DOHH2 (cell line): ENCODE data around the gene GTF3A.

Source experiments
- H3F3A ChIP-seq: fragments of 200-600 bp; sonication (generic), shearing (Covaris generic); 2 replicates; pipeline ENCODE4 v1.6.0; 2016; ENCODE audit warnings: antibody characterized with exemption, mild to moderate bottlenecking; ENCODE audit not compliant: control insufficient read depth, insufficient read depth
- H3K27ac ChIP-seq: fragments of 200-600 bp; sonication (generic); 2 replicates; pipeline ENCODE4 v1.5.1; 2014; ENCODE audit warnings: low read depth, mild to moderate bottlenecking, low read length, moderate library complexity
- H3K27me3 ChIP-seq: fragments of 200-600 bp; sonication (generic); 2 replicates; pipeline ENCODE4 v1.6.1; 2014; ENCODE audit warnings: mild to moderate bottlenecking, low read length, mixed read lengths; ENCODE audit not compliant: control insufficient read depth
- H3K36me3 ChIP-seq: fragments of 200-600 bp; sonication (generic); 2 replicates; pipeline ENCODE4 v1.6.1; 2014; ENCODE audit warnings: mild to moderate bottlenecking, low read length, moderate library complexity, mixed read lengths; ENCODE audit not compliant: control insufficient read depth
- H3K4me1 ChIP-seq: fragments of 200-600 bp; sonication (generic); 2 replicates; pipeline ENCODE4 v1.6.1; 2014; ENCODE audit warnings: mild to moderate bottlenecking, low read length, mixed read lengths; ENCODE audit not compliant: control insufficient read depth
- H3K4me2 ChIP-seq: fragments of 200-600 bp; sonication (generic); 2 replicates; pipeline ENCODE4 v1.6.0; 2014; ENCODE audit warnings: mild to moderate bottlenecking, low read length, moderate library complexity
- H3K4me3 ChIP-seq: fragments of 200-600 bp; sonication (generic); 2 replicates; pipeline ENCODE4 v1.5.1; 2014; ENCODE audit warnings: mild to moderate bottlenecking, low read length, mixed read lengths
- H3K79me2 ChIP-seq: fragments of 200-600 bp; sonication (generic); 2 replicates; pipeline ENCODE4 v1.6.1; 2014; ENCODE audit warnings: mild to moderate bottlenecking, low read length, mixed read lengths; ENCODE audit not compliant: control insufficient read depth
- H3K9me2 ChIP-seq: fragments of 200-600 bp; sonication (generic); replicated peaks from 2 replicates; pipeline ENCODE4 v1.6.1; 2014; ENCODE audit warnings: mild to moderate bottlenecking, low read length, mixed read lengths; ENCODE audit not compliant: control insufficient read depth
- H3K9me3 ChIP-seq: fragments of 200-600 bp; sonication (generic); 2 replicates; pipeline ENCODE4 v1.6.1; 2014; ENCODE audit warnings: antibody characterized with exemption, low read length, mixed read lengths; ENCODE audit not compliant: control insufficient read depth, insufficient read depth
- H4K20me1 ChIP-seq: fragments of 200-600 bp; sonication (generic); 2 replicates; pipeline ENCODE4 v1.6.0; 2014; ENCODE audit warnings: low read depth, mild to moderate bottlenecking, antibody characterized with exemption, low read length, moderate library complexity; ENCODE audit not compliant: control insufficient read depth, insufficient read depth
- CTCF ChIP-seq: fragments of 200-600 bp; sonication (generic); IDR thresholded peaks from one replicate; pipeline ENCODE4 v1.5.1; 2014; ENCODE audit warnings: antibody characterized with exemption, mild to moderate bottlenecking, low read depth, low read length; ENCODE audit not compliant: poor library complexity, severe bottlenecking
- EZH2phosphoT487 ChIP-seq: fragments of 200-600 bp; sonication (generic); IDR thresholded peaks from 2 replicates; pipeline ENCODE4 v1.6.1; 2017; ENCODE audit warnings: borderline replicate concordance, mild to moderate bottlenecking, antibody characterized with exemption, low read length, moderate library complexity, mixed read lengths

Gene GTF3A

GRCh38 chr13:27481766-27482165 is 57.3 kb downstream of the GTF3A start:
- H4K20me1 ChIP-seq = no peaks in the 10 kb centered on the region
- TF ChIP-seq CTCF = peak; percentile 73
- no peak for TF ChIP-seq EZH2phosphoT487

GRCh38 chr13:27482983-27483382 is 58.6 kb downstream of the GTF3A start:
- TF ChIP-seq CTCF (no peak), EZH2phosphoT487 (no peak)
- Histone ChIP-seq H3K4me2 (peak overlapping the region; percentile 41), H3K9me3 (peaks cover 14% of the 10 kb centered on the region; the same call in 1 of the 2 replicates), H3K36me3 (peaks cover 5% of the 10 kb centered on the region; the same call in 1 of the 2 replicates), H3K4me3 (peak overlapping the region; percentile 30), H3K9me2 (no peaks in the 10 kb centered on the region), H3K4me1 (peaks cover 23% of the 10 kb centered on the region), H3K27ac (peak overlapping the region; percentile 27; the same call in 1 of the 2 replicates), H3K79me2 (no peaks in the 10 kb centered on the region), H3K27me3 (no peaks in the 10 kb centered on the region), H4K20me1 (no peaks in the 10 kb centered on the region), H3F3A (no peaks in the 10 kb centered on the region)

More at GRCh38 chr13:27481766-27482165, 57.3 kb downstream of the GTF3A start:
- Histone ChIP-seq H3K4me1 (peaks cover 35% of the 10 kb centered on the region), H3K4me3 (no peak overlapping the region), H3K4me2 (no peak overlapping the region), H3K9me2 (no peaks in the 10 kb centered on the region), H3K9me3 (peaks cover 14% of the 10 kb centered on the region; the same call in 1 of the 2 replicates), H3K36me3 (peaks cover 5% of the 10 kb centered on the region; the same call in 1 of the 2 replicates), H3F3A (no peaks in the 10 kb centered on the region), H3K27ac (no peak overlapping the region), H3K27me3 (no peaks in the 10 kb centered on the region), H3K79me2 (no peaks in the 10 kb centered on the region)

- Histone ChIP-seq H3K9me3 (peaks cover 14% of the 10 kb centered on the region; the same call in 1 of the 2 replicates), H3K36me3 (peaks cover 5% of the 10 kb centered on the region; the same call in 1 of the 2 replicates), H3K27me3 (peaks cover 4% of the 10 kb centered on the region; the same call in 1 of the 2 replicates), H4K20me1 (no peaks in the 10 kb centered on the region), H3K4me3 (peak overlapping the region; percentile 30), H3K4me2 (peak overlapping the region; percentile 41), H3F3A (no peaks in the 10 kb centered on the region), H3K9me2 (no peaks in the 10 kb centered on the region), H3K79me2 (no peaks in the 10 kb centered on the region), H3K4me1 (peaks cover 19% of the 10 kb centered on the region), H3K27ac (peak overlapping the region; percentile 27; the same call in 1 of the 2 replicates)
- TF ChIP-seq CTCF (no peak), EZH2phosphoT487 (no peak)
Observed at GRCh38 chr13:27483421-27483820, 59.0 kb downstream of the GTF3A start.
